ENCODE results near the gene WDFY4.

The WDFY4 gene

DNA sequence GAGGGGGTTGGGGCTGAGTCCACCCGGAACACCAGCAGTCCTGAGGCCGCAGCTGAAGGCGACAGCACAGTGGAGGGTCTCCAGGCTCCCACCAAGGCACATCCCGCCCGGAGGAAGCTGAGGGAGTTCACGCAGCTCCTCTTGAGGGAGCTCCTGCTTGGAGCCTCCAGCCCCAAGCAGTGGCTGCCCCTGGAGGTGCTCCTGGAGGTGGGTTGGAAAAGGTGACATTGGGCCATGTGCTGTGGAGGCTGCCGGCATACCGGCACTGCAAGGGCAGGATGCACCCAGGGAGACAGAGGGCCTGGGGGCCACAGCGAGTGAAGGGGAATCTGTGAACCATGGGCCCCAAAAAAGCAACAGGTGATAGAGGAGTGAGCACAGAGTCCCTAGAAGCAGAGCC, 135.6 kb downstream of the WDFY4 start:
- DNase-seq = no peak

DNA sequence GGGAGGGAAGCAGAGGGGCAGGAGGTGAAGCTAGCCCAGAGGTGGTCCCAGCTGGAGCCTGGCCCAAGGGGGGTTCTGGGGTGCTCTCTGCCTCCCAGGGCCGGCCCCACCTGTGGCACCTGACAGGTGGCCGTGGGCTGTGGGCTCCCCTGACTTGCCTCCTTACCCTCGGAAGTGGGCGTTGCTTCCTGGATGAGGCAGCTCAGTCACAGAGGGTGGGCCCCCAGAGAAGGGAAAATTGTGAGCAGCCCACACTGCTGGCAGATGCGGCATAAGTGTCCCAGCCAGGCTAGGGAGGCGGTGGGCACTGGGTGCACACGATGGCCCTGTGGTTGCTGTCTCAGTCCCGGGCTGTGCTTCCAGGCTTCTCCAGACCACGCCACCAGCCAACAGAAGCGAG, 136.0 kb downstream of the WDFY4 start:
- no peak for DNase-seq

DNA sequence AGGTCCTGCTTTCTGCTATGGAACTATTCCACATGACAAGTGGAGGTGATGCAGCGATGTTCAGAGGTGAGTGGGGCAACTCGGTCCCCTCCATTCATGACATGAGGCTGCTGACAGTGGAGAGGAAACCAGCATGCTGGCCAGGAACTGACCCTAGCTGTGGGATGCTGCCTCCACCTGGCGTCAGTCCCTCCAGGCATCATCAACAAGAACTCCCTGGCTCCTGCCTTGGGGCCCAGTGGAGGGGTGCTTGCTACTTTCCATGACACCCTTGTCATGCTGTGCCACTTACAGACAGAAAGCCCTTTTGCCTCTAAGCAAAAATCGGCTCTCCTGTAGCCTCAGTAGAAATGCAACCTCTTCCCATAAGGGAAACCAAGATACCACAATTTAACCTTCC, 136.4 kb downstream of the WDFY4 start:
- no peak for DNase-seq

DNA sequence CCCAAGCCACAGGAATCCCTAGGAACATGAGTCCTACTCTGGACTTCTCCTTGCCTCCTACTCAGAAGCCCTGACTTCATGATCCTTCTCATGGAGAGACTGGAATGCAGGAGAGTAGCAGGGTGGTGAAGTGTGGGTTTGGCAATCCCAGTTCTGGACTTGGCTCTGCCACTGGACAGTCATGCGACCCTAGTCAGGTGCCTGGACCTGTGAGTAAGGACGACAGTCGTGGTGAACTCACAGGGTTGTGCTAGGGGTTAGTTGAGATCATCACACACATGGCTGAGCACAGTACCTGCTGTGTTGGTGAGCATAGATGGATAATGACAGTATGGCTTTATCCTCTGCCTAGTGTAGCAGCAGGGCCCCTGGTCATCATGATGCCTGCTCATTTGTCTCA, 137.0 kb downstream of the WDFY4 start:
- DNase-seq = no peak

DNA sequence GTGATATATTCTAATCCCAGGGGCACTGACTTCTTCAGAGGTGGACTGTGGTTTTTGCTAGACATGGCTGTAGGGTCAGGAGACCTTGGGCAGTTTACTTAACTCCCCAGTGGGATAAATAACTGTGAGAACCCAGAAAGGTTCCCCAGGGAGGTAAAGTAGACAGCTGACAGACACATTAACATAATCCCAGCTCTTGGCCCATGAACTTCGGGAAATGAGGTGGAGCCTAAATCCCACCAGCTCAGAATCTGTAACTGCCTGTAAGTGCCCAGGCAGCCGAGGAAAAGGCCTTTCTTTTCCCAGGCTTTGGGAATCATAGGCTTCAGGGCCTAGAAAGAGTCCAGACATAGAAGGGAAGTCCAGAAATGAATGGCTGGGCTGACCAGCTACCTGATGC, 149.0 kb downstream of the WDFY4 start:
- no peak for DNase-seq

DNA sequence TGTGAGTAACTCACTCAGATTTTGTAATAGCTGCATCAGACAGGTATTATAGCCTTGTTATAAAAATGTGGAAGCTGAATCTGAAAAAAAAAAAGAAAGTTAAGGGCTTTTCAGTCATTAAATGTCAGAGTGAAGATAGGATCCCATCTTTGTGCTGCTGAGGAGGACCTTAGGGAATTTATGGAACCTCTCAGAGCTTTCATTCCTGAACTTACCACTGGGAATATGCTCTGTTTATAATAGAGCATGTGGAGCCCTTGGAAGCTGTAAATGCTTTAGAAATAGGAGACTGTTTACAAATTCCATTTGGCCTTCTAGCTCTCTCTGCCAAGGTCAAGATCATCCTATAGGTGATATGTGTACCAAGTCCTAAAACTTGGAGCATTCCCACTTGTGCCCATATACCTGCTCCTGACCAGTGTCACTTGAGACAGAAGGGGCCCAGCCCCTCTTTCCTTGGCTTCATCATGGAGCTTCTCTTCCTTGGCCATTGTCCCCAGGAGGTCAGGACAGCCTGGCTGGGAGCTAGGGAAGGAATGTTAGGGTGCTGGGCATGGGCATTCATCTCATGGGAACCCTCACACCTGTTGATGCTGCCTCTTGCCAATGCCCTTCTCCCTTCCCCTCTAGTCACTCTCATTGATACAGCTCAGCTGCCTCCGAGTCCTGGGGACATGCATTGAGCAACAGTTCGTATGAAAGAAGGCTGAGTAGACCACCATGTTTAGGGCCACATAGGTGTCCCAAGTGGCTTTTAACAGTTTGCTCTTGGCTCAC, 149.7 kb downstream of the WDFY4 start:
- DNase-seq = no peak

DNA sequence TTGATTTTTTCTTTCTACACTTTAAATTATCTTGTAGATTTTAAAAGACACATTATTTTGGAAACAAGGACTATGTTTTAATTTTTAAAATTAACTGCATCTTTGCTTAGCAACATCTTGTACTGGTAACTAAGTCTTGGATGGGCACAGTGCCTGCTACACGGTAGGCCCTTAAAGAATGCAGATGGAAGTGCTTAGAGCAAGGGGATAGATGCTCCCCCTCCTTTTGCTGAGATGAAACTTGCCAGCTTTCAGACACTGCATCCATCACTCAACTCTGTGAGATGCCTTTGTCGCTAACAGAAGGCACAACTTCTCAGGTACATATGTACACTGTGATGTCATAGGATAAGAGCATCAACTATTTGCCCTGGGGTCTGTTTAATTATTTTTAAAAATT, 151.1 kb downstream of the WDFY4 start:
- no peak for DNase-seq

DNA sequence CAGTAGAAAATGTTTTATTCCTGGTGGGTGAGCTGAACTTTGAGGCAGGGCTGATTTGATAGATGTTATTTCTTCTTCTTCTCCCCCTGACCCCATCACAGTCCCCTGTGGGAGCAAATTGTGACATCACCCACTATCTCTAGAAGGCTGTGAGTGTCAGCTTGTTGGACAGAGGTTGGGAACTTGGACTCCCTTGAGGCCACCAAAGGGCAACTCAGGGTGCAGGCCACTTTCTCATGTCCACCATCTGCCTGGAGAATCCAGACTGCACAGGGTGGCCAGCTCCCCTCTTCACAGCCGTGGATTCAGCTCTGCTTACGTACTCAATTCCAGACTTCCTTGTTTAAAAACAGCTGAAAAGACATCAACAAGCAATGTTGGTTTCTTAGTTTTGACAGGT, 151.9 kb downstream of the WDFY4 start:
- no peak for DNase-seq

DNA sequence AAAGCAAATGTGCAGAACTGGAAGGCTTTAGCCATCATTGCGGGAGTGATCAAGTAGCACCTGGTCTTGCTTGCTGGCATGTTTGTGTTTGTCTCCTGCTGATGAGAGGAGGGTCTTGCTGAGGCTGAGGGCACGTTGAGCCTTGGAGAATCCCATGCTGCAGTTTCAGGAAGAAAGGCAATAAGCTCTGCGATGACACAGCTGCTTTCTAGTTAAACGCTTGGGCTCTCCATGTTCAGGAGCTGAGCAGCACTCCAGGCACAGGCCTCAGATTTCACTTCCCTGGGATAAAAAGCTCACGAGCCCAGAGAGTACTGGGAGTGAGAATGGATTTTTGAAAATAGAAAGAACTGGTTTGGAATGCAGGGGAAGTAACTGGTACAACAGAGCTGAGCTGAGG, 154.2 kb downstream of the WDFY4 start:
- no peak for DNase-seq

DNA sequence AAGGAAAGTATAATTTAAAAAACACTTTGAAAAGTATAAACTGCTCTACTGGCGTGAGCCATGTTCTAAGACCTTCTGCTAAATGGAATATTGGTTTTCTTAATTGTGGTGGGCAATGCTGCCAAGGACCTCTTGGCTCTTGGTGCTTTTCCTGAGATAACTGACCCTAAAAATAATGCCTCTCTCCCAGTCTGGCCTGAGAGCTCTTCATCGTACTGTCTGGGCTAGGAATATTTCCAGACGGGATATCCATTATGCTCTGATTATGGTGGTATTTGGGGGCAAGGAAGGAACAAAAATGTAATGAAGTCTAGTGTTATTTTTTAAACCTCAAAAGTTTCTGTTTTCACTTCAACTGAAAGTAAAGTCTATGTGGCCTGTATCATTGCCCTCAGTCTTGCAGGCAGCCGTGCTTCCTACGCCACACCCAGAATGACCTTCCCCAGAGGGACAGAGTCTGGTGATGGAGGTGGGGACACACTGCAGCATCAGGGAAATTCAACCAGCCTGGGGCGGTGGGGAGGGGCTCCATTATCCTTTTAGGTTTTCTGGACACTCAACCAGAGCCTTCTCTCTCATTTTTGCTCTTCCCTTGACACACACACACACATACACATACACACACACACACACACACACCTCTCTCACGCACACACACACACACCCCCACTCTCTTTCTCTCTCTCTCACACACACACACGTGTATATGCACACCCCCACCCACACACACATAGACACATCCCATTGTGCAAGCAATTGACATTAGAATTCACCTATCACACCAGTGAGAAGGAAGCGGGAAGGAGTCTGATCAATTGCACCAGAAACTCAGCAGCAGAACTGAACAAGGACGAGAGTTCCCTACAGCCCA, 155.4 kb downstream of the WDFY4 start:
- DNase-seq = no peak

DNA sequence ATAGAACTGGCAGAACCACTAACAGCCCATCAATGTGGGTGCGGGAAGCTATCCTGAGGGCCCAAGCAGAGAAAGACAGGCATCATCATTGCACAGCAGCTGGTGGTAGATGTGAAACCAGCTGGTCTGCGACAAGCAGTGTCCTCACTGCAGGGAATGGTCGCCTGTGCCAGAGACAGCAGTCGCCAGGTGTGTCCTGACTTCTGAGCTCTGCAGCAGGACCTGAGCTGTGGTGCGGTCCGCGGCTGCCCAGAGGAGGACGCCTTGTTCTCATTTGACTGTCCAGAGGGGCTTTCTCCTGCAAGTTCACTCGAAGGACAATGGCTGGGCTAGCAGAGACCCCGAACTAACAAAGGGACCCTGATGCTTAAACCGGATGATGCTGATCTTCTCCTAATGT, 157.6 kb downstream of the WDFY4 start:
- DNase-seq = no peak

DNA sequence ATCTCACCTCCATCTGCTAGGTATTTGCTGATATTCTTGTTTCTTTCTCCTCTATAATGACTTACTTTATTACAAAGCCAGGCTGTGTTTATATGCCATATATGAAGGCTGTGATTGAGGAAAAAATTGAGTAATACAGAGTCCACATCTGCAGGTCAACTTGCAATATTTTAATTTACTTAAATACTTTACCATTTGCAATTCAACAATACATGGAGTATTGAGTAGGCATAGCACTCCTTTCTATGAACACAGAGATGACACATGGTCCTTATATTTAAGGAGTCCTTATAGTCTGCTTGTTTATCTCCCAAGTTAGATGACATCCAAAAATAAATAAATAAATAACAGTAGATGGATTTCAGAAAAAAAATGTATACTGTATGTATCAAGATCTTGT, 158.5 kb downstream of the WDFY4 start:
- no peak for DNase-seq

DNA sequence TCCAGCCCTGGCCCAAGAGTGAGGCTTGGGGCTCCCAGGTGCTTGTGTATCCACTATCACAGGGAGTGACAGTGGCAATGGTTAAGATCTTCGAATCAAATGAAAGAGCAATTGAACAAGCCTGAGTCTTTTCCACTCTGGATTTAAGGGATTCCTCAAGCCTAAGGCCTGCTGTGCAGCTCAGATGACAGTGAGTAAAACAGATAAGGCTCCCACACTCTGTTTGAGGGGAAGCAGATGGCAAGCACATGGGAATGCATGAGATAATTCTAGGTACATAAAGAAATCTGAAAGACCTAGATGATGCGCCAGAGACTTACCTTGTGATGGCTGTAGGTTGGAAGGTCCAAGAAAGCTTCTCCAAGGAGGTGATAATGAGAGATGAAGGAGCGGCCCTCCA, 159.9 kb downstream of the WDFY4 start:
- no peak for DNase-seq

DNA sequence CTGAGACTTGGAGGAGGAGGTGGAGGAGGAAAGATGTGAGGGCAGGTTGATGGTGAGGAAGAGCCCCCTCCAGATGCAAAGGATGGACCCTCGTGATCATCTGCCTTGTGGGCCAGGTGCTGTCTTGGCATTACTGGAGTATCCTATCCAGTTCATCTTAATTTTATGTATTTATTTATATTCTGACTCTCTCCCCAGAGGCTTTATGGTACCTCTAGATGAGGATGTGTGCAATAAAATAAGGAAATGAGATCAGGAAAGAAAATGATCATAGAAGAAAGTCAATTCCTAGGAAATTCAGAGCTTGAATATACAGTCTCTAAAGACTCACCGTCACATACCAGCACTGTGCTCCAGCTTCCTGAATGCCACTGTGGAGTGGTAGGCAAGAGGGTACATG, 160.8 kb downstream of the WDFY4 start:
- no peak for DNase-seq

DNA sequence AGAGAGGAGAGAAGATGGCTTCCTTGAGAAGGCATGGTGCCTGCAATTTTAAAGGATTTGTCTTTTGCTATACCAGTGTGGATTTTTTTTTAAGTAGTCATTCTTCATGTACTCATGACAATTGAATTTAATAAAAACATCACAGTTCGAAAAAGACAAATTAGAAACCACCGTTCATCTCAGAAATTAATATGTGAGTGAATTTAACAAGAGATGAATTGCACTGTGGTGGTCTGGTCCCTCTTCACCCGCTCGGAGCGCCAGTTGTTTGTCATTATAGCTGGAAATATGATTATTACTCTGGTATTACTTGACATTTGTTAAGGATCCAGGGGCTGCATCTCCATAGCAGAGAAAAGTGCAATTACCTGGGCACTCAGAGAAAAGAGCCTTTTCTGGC, 163.0 kb downstream of the WDFY4 start:
- no peak for DNase-seq

DNA sequence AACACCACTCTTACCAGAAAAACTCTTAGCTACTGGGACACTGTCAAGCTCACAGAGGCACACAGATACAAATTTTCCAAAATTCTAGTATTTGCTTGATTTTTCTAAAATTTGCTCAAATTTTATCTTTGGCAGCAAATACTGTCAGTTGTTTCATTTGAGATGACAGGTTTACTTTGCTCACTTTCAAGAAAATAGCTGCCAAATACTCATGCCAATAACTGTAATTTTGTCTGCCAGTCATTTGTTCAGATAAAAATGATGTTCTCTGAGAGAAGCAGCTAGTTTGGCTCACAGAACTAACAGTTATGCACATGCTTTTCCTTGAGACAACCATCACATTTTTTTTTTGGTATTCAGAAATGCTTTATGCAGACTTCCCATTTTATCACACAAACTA, 172.2 kb downstream of the WDFY4 start:
- no peak for DNase-seq

DNA sequence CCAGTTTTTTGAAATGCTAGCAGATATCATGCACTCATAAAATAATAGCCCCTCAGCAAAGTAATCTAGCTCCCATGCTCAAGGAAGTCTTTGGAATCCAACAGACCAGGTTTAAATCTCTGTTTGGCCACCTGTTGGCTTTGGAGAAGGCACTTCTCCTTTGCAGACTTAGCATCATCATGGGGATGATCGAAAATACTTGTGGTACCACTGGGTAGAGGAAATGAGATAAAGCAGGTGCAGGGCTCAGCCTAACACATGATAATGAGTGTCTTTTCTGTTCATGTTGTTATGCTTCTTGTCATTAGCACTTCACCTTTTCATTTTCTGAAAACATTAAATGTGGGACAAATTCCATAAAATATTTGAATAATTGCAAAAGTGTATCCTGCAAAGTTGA, 187.6 kb downstream of the WDFY4 start:
- no peak for DNase-seq

DNA sequence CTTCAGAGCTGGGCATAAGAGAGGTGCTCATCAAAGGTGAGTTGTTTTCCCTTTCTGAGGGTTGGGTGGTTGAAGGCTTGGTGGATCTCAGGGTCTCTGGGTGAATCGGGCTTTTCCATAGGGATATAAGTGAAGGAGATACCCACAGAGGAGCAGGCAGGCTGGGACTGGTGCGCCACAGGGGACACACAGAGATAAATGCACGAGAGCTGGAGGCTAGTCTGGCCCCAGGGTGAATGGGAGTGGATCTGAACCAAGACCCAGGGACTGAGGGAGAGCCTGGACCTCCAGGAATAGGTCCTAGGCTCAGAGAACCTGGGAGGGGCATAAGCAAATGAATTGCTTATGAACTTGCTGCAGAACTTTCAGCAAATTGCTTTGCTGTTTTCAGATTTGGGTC, 193.4 kb downstream of the WDFY4 start:
- no peak for DNase-seq

DNA sequence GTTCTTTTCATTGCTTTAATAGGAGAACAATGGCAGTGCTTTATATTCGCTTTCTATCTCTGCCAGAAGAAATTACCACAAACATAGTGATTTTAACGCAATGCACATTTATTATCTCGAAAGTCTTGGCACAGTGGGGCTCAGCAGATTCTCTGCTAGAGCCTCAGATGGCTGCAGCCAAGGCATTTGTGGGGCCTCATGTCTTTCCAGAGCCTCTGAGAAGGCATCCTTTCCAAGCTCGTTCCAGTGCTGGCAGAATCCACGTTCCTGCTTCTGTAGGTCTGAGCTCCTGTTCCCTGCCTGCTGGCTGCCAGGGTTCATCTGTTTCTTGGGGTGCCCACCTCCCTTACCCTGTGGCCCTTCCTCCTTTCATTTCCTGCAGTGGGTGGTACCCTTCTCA, 194.8 kb downstream of the WDFY4 start:
- no peak for DNase-seq

DNA sequence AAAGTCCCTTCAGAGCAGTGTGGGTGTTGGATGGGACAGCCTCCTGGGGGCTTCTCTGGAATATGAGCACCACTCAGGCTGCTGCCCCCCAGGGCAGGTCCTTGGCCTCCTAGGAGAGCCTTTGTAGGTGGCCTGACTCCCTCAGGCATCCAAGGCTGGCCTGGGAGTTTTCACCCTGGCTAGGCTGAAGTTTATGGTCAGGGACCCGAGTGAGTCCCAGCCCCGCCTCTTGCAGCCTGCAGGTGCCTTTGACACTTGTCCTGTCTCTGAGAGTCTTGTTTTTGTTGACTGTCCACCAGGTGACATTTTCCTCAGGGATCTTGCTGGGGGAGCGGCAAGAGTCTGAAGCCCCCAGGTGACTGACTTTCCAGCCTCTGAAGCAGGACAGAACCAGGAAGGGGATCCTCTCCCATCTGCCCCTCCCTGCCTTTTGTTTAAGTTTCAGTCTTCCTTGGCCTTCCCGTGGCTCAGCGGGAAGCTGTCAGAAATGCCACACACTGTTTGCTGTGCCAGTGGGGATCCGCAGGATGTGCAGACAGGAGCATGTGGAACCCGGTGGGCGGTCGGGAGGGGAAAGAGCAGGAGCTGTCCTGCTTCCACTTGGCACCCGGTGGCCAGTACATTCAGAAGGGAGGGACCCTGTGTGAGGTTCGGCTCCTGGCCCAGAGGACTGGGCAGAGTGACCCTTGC, 195.5 kb downstream of the WDFY4 start:
- no peak for DNase-seq

DNA sequence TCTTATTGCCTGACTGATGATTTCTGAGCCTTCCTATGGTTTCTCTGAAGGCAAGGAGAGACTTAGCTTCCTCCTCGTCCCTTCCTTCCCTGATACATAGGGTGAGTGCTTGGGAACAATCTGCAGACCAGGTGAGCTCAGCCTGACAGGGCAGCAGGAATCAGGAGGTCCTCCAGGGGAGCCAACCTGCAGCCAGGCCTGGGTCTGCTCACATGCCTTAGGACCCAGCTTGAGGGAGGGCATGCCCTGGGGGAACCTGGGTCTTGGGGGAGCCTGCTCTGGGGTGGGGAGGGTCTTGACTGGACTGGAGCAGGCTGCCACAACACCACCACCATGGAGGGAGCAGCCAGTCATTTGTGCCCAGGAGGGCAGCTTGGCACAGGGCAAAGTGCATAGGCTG, 197.3 kb downstream of the WDFY4 start:
- DNase-seq = no peak

DNA sequence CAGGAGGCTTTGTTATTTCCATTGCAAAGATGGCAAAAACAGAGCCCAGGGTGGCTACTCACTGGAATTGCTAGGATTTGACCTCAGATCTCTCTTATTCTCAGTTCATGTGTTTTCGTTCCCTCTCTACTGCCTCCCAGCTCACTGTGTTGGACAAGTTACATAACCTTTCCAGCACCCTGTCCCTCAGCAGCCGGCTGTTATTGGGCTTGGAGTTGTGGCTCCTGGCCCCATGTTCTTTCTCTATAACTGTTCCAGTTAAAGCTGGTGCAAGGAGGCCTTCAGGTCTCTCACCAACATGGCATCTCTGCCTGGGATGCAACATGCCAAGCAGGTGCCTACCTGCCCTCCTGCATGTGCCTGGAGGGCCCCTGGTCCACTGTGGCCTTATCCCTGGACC, 198.2 kb downstream of the WDFY4 start:
- no peak for DNase-seq

DNA sequence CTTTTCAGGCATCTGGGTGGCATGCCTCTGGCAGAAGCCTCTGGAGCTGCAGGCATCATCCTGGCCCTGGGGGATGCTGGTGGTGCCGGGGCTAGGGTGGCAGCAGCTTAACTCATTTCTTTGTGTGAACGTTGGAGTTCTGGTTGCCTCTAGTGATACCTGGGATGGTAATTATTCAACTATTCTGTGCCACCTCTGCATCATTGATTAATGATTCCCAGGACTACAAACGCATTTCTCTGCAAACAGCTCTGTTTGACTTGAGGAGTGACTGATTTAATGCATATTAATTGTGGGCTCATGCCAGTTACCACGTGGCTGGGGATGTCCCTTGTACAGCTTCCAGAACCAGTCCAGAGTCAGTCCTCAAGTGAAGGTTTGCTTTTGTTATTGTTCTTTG, 199.0 kb downstream of the WDFY4 start:
- no peak for DNase-seq
